Measurements from ENCODE around the gene AGAP3. TPM values are rescaled to one million over a fixed set of nuclear protein-coding genes. Genes with fewer than 3 reads are reported as not detected.

The AGAP3 gene
- total and polyA plus RNA-seq, 2 donors (not counting 1 experiment from before 2014, with no cell fraction given): 21.1 to 22.3 TPM

DNA sequence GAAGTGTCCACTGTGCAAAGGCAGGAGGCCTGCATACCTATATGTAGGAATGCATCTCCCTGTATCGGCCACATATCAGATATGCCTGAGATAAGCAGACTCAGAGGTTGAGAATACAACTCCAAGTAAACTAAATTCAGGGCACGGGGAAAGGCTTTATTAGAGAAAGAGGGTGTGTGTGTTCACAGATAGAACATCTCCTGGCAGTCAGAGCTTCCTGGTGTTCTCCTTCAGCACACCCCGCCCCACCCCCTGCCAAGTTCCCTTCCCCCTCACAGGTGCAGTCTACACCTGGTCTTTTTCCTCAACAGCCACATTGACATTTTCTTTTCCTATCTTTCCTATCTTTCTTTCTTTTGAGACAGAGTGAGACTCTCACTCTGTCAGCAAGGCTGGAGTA lies 64.1 kb downstream of the AGAP3 start:
- H3K4me3 Mint-ChIP-seq: no peak overlapping the region

GRCh38 chr7:151152643-151153513 lies 66.6 kb downstream of the AGAP3 start:
- Histone ChIP-seq H3K4me2 (replicated peaks; ENCODE audit: low read depth, low read length, poor library complexity, severe bottlenecking) (no peak overlapping the region), H2AFZ (ENCODE audit: insufficient read depth, low read depth, low read length, poor library complexity, severe bottlenecking) (no peak overlapping the region), H3K4me3 (ENCODE audit: control extremely low read depth in 1 of 5, extremely low read depth in 1 of 5, insufficient read depth in 1 of 5, low read depth in 2 of 5, low read length in 4 of 5) (no peak overlapping the region), H3K27ac (ENCODE audit: low read length in 2 of 2) (no peak overlapping the region), H4K20me1 (ENCODE audit: control insufficient read depth, insufficient read depth, low read length, poor library complexity, severe bottlenecking) (no peaks in the 10 kb centered on the region), H3K79me2 (ENCODE audit: control insufficient read depth, insufficient read depth, low read length) (no peaks in the 10 kb centered on the region), H3K9ac (ENCODE audit: low read length) (no peak overlapping the region), H3K27me3 (replicated peaks in 1 of 4; ENCODE audit: control extremely low read depth in 1 of 4, control insufficient read depth in 3 of 4, insufficient read depth in 4 of 4, low read length in 3 of 4) (peaks cover 0 to 32% (median 10%) of the 10 kb centered on the region in 4 experiments), H3K36me3 (replicated peaks in 1 of 2; ENCODE audit: control extremely low read depth in 1 of 2, control insufficient read depth in 1 of 2, extremely low read depth in 1 of 2, insufficient read depth in 2 of 2, low read length in 1 of 2) (no peaks in the 10 kb centered on the region), H3K9me3 (ENCODE audit: control extremely low read depth in 1 of 3, control insufficient read depth in 2 of 3, insufficient read depth in 1 of 3, low read length in 2 of 3) (no peaks in the 10 kb centered on the region), H3K4me1 (ENCODE audit: control insufficient read depth in 2 of 2, insufficient read depth in 2 of 2, low read length in 2 of 2) (no peaks in the 10 kb centered on the region)
- WGBS (ENCODE audit: insufficient coverage): 85% methylated on average over 3 of the region's 6 CpGs
- Mint-ChIP-seq H3K4me1 (no peaks in the 10 kb centered on the region), H3K4me3 (no peak overlapping the region), H3K27me3 (peaks cover 36% of the 10 kb centered on the region), H3K27ac (no peak overlapping the region), H3K9me3 (ENCODE audit: insufficient read depth) (no peaks in the 10 kb centered on the region)
- intact Hi-C loops (cut with micrococcal nuclease): no loop called here
- TF ChIP-seq, protein P1, sequence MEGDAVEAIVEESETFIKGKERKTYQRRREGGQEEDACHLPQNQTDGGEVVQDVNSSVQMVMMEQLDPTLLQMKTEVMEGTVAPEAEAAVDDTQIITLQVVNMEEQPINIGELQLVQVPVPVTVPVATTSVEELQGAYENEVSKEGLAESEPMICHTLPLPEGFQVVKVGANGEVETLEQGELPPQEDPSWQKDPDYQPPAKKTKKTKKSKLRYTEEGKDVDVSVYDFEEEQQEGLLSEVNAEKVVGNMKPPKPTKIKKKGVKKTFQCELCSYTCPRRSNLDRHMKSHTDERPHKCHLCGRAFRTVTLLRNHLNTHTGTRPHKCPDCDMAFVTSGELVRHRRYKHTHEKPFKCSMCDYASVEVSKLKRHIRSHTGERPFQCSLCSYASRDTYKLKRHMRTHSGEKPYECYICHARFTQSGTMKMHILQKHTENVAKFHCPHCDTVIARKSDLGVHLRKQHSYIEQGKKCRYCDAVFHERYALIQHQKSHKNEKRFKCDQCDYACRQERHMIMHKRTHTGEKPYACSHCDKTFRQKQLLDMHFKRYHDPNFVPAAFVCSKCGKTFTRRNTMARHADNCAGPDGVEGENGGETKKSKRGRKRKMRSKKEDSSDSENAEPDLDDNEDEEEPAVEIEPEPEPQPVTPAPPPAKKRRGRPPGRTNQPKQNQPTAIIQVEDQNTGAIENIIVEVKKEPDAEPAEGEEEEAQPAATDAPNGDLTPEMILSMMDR (IDR thresholded peaks at IDR 0.05): no peak
- ATAC-seq (ENCODE audit: low read depth) (no peak), DNase-seq (no peak)
- ChIA-PET CTCF (no interaction called here), POLR2A (no interaction called here)

More for the DNA sequence above, 64.1 kb downstream of the AGAP3 start:
- TF ChIP-seq, protein P1 (IDR thresholded peaks at IDR 0.05): no peak
- no peak for TF ChIP-seq EZH2 (IDR thresholded peaks at IDR 0.05; ENCODE audit: borderline replicate concordance, insufficient read depth, low read depth, low read length, poor library complexity, severe bottlenecking)
- Histone ChIP-seq H3K36me3 (replicated peaks in 1 of 2; ENCODE audit: control extremely low read depth in 1 of 2, control insufficient read depth in 1 of 2, extremely low read depth in 1 of 2, insufficient read depth in 2 of 2, low read length in 1 of 2) (no peaks in the 10 kb centered on the region), H3K27ac (ENCODE audit: low read length in 2 of 2) (no peak overlapping the region), H3K79me2 (ENCODE audit: control insufficient read depth, insufficient read depth, low read length) (no peaks in the 10 kb centered on the region), H4K20me1 (ENCODE audit: control insufficient read depth, insufficient read depth, low read length, poor library complexity, severe bottlenecking) (no peaks in the 10 kb centered on the region), H3K27me3 (replicated peaks in 1 of 4; ENCODE audit: control extremely low read depth in 1 of 4, control insufficient read depth in 3 of 4, insufficient read depth in 4 of 4, low read length in 3 of 4) (peaks cover 0 to 35% (median 9%) of the 10 kb centered on the region in 4 experiments), H3K9ac (ENCODE audit: low read length) (no peak overlapping the region), H3K9me3 (ENCODE audit: control extremely low read depth in 1 of 3, control insufficient read depth in 2 of 3, insufficient read depth in 1 of 3, low read length in 2 of 3) (no peaks in the 10 kb centered on the region), H3K4me1 (ENCODE audit: control insufficient read depth in 2 of 2, insufficient read depth in 2 of 2, low read length in 2 of 2) (no peaks in the 10 kb centered on the region), H2AFZ (ENCODE audit: insufficient read depth, low read depth, low read length, poor library complexity, severe bottlenecking) (no peak overlapping the region), H3K4me3 (ENCODE audit: control extremely low read depth in 1 of 5, extremely low read depth in 1 of 5, insufficient read depth in 1 of 5, low read depth in 2 of 5, low read length in 4 of 5) (no peak overlapping the region), H3K4me2 (replicated peaks; ENCODE audit: low read depth, low read length, poor library complexity, severe bottlenecking) (no peak overlapping the region)
- intact Hi-C loops (cut with micrococcal nuclease): no loop called here
- Mint-ChIP-seq H3K9me3 (ENCODE audit: insufficient read depth) (no peaks in the 10 kb centered on the region), H3K4me1 (no peaks in the 10 kb centered on the region), H3K27ac (no peak overlapping the region), H3K27me3 (peaks cover 28% of the 10 kb centered on the region)
- ChIA-PET CTCF (no interaction called here), POLR2A (no interaction called here)
- DNase-seq (no peak), ATAC-seq (ENCODE audit: low read depth) (no peak)
- WGBS (ENCODE audit: insufficient coverage): 100% methylated on average over 1 of the region's 3 CpGs
